Ascending aorta (tissue), 2 donors: ENCODE results near the gene HTR4. TPM values are rescaled to one million over a fixed set of nuclear protein-coding genes. Genes with fewer than 3 reads are reported as not detected.

Experiments used
- DNase-seq, 2 donors: peaks; one replicate each; pipeline ENCODE4 v3.0.0-alpha.2; 2019; ENCODE audit warnings: low spot score in 2 of 2
- H3K27ac ChIP-seq, 2 donors: fragments of 200-600 bp; sonication (generic); one replicate each; pipeline ENCODE4 v1.5.1; 2016 to 2017; ENCODE audit warnings: mild to moderate bottlenecking in 1 of 2
- H3K27me3 ChIP-seq: fragments of 200-600 bp; sonication (generic); one replicate; pipeline ENCODE4 v1.5.1; 2017
- H3K36me3 ChIP-seq, 2 donors: fragments of 200-600 bp; sonication (generic); one replicate each; pipeline ENCODE4 v1.5.1; 2016
- H3K4me1 ChIP-seq, 2 donors: fragments of 200-600 bp; sonication (generic); one replicate each; pipeline ENCODE4 v1.5.1; 2016 to 2017; ENCODE audit warnings: mild to moderate bottlenecking in 1 of 2
- H3K4me3 ChIP-seq, 2 donors: fragments of 200-600 bp; sonication (generic); one replicate each; pipeline ENCODE4 v1.5.1; 2016 to 2017; ENCODE audit warnings: mild to moderate bottlenecking in 1 of 2
- H3K9me3 ChIP-seq, 2 donors: fragments of 200-600 bp; sonication (generic); one replicate each; pipeline ENCODE4 v1.5.1; 2016
- CTCF ChIP-seq, 3 experiments: fragments of 200-600 bp in 2 of 3; fragments of 450-650 bp in 1 of 3; sonication (generic) in 2 of 3; IDR thresholded peaks; one replicate each; pipeline ENCODE4 v1.5.1; 2016 to 2019; ENCODE audit warnings: antibody characterized with exemption in 3 of 3, mild to moderate bottlenecking in 1 of 3, moderate library complexity in 1 of 3
- intact Hi-C: fragments of 100-400 bp; cut with DNase I; formaldehyde crosslinking; loops from one replicate; pipeline ENCODE4 v1.15.1; 2023
- total RNA-seq: library from RNA; depleted of rRNA; stranded (reverse); fragments of >200 nt; gene quantifications from one replicate; pipeline ENCODE4 v1.1.0, GENCODE V29; 2016

Gene HTR4
- total RNA-seq, 1 donor from 2014 or later: 0.21 TPM

DNA sequence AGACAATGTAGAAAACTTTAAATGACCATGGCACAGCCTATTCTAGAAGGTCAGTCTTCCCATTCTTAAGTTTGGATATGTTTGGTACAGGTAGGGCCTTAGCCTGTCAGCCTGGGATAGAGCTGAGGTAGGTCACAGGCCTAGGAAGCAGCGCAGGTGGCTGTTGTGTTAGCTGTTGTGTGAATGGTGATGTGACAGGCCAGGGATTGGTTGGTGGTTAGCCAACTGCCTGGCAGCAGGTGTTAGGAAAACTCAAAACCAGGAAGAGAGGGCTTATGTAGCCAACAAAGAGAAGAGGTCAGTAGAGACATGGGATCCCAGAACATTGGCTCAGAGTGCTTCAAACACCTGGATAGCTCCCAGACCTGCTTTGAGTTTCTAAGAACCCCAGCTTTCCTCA, 186.4 kb downstream of the HTR4 start:
- Histone ChIP-seq H3K27me3 (no peaks in the 10 kb centered on the region), H3K9me3 (no peaks in the 10 kb centered on the region), H3K27ac (peak overlapping the region; percentile 76 to 77), H3K36me3 (no peaks in the 10 kb centered on the region), H3K4me1 (peaks cover 0 to 6% of the 10 kb centered on the region in 2 donors), H3K4me3 (no peak overlapping the region)
- intact Hi-C loops: no loop called here
- TF ChIP-seq CTCF (IDR thresholded peaks at IDR 0.05): no peak
- DNase-seq: no peak

- no peak overlapping the region for H3K4me3 ChIP-seq
These were observed 188.1 kb downstream of the HTR4 start for GRCh38 chr5:148466236-148466580.

DNA sequence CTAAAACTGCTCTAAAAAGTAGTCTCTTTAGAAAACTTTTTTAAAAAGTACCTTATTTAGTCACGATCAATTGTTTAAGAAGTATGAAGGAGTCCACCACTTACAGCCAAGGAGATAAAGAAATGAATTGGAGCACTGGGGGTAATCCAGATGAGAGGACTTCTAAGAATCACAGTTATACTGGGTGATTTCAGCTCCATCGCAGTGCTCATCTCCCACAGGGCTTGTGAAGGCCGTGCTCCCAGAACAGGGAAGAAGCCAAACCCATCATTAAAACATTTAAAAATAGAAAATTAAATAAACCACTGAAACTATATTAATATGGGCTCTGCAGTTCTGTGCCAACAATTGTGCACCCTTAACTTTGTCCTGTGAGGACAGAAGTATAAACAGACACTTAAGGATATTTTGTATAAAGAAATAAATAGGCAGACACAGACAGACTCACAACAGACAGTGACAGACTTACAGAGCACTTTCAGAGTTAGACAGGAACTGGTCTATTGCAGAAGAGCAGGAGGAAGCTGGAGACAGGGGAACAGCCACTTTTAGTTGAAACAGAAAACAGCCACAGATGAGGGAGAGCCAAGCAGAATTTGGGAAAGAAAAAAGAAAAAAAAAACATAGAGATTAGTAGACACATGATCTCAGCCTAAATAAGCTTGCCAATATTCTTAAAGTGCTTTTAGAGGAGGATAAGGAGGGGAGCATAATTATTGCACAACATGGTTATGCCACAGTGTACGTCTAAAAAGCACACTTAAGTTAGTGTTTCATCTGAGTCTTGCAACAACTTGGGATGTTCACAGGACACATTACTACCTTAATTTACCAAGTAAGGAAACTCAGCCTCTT, 188.7 kb downstream of the HTR4 start:
- Histone ChIP-seq H3K9me3 (no peaks in the 10 kb centered on the region), H3K36me3 (no peaks in the 10 kb centered on the region), H3K27ac (peak overlapping the region; percentile 41 to 53), H3K4me1 (peaks cover 0 to 6% of the 10 kb centered on the region in 2 donors), H3K4me3 (peak overlapping the region in 1 of 2 donors; percentile 21), H3K27me3 (no peaks in the 10 kb centered on the region)
- no peak for DNase-seq
- intact Hi-C loops: no loop called here
- no peak for TF ChIP-seq CTCF (IDR thresholded peaks at IDR 0.05)

More at GRCh38 chr5:148466236-148466580, 188.1 kb downstream of the HTR4 start:
- no peak for TF ChIP-seq CTCF (IDR thresholded peaks at IDR 0.05)
- intact Hi-C loops: no loop called here
- Histone ChIP-seq H3K27me3 (no peaks in the 10 kb centered on the region), H3K4me1 (peaks cover 0 to 6% of the 10 kb centered on the region in 2 donors), H3K36me3 (no peaks in the 10 kb centered on the region), H3K9me3 (no peaks in the 10 kb centered on the region), H3K27ac (peak overlapping the region in 1 of 2 donors; percentile 47)
- no peak for DNase-seq

DNA sequence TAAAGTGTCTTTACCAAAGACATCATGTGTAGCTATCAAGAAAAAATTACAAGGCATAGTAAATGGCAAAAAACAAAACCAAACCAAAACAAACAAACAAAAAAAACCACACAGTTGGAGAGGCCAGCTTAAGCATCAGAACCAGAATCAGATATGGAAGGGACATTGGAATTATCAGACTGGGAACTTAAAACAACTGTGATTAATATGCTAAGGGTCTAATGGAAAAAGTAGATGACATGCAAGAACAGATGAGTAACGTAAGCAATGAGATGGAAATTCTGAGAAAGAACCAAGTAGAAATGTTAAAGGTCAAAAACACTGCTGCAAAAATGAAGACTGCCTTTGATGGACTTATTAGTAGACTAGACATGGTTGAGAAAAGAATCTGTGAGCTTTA, 194.7 kb downstream of the HTR4 start:
- Histone ChIP-seq H3K9me3 (no peaks in the 10 kb centered on the region), H3K4me3 (no peak overlapping the region), H3K4me1 (no peaks in the 10 kb centered on the region), H3K27ac (no peak overlapping the region), H3K27me3 (no peaks in the 10 kb centered on the region), H3K36me3 (no peaks in the 10 kb centered on the region)
- intact Hi-C loops: no loop called here
- DNase-seq: no peak
- TF ChIP-seq CTCF (IDR thresholded peaks at IDR 0.05): no peak

- H3K27me3 ChIP-seq: no peaks in the 10 kb centered on the region
- no peaks in the 10 kb centered on the region for H3K36me3 ChIP-seq
- no peak overlapping the region for H3K27ac ChIP-seq
- H3K4me1 ChIP-seq: no peaks in the 10 kb centered on the region
- DNase-seq: no peak
- no peak for TF ChIP-seq CTCF (IDR thresholded peaks at IDR 0.05)
- H3K4me3 ChIP-seq: no peak overlapping the region
- intact Hi-C loops: no loop called here
- no peaks in the 10 kb centered on the region for H3K9me3 ChIP-seq
These were observed 196.1 kb downstream of the HTR4 start for GRCh38 chr5:148458036-148458888.
